Measurements from ENCODE around the gene PHF13. TPM values are rescaled to one million over a fixed set of nuclear protein-coding genes. Genes with fewer than 3 reads are reported as not detected.

Gene PHF13
- total and polyA plus RNA-seq, 4 donors = 1.4 to 8.7 (median 3.8) TPM

DNA sequence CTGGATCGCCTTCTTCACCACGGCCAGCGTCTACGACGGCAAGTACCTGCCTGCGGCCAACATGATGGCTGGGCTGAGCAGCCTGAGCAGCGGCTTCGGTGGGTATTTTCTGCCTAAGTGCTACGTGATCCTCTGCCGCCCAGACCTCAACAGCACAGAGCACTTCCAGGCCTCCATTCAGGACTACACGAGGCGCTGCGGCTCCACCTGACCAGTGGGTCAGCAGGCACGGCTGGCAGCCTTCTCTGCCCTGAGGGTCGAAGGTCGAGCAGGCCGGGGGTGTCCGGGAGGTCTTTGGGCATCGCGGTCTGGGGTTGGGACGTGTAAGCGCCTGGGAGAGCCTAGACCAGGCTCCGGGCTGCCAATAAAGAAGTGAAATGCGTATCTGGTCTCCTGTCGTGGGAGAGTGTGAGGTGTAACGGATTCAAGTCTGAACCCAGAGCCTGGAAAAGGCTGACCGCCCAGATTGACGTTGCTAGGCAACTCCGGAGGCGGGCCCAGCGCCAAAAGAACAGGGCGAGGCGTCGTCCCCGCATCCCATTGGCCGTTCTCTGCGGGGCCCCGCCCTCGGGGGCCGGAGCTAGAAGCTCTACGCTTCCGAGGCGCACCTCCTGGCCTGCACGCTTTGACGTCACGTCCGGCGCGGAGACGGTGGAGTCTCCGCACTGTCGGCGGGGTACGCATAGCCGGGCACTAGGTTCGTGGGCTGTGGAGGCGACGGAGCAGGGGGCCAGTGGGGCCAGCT, 34.0 kb upstream of the PHF13 start, which contains the start of gene ZBTB48 (continued):
- TF ChIP-seq, protein P1, sequence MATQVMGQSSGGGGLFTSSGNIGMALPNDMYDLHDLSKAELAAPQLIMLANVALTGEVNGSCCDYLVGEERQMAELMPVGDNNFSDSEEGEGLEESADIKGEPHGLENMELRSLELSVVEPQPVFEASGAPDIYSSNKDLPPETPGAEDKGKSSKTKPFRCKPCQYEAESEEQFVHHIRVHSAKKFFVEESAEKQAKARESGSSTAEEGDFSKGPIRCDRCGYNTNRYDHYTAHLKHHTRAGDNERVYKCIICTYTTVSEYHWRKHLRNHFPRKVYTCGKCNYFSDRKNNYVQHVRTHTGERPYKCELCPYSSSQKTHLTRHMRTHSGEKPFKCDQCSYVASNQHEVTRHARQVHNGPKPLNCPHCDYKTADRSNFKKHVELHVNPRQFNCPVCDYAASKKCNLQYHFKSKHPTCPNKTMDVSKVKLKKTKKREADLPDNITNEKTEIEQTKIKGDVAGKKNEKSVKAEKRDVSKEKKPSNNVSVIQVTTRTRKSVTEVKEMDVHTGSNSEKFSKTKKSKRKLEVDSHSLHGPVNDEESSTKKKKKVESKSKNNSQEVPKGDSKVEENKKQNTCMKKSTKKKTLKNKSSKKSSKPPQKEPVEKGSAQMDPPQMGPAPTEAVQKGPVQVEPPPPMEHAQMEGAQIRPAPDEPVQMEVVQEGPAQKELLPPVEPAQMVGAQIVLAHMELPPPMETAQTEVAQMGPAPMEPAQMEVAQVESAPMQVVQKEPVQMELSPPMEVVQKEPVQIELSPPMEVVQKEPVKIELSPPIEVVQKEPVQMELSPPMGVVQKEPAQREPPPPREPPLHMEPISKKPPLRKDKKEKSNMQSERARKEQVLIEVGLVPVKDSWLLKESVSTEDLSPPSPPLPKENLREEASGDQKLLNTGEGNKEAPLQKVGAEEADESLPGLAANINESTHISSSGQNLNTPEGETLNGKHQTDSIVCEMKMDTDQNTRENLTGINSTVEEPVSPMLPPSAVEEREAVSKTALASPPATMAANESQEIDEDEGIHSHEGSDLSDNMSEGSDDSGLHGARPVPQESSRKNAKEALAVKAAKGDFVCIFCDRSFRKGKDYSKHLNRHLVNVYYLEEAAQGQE (IDR thresholded peaks at IDR 0.05) = peak; percentile 48

DNA sequence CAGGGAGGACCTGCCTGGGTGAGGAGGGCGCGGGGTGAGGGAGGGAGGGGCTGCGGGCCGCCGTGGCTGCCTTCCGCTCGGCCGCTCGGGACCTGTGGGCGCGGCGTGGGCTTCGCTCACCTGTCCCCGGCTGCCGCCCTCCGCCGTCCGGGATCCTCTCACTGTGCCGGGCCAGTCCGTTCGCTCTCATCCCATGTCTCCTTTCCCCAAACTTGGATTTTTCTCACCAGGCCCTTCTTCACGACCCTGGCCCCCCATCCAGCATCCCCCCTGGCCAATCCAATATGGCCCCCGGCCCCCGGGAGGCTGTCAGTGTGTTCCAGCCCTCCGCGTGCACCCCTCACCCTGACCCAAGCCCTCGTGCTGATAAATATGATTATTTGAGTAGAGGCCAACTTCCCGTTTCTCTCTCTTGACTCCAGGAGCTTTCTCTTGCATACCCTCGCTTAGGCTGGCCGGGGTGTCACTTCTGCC, 33.4 kb upstream of the PHF13 start:
- H3K36me3 ChIP-seq (ENCODE audit: control insufficient read depth in 4 of 4, insufficient read depth in 3 of 4, low read depth in 1 of 4, low read length in 3 of 4) = no peaks in the 10 kb centered on the region
- peaks cover 18 to 50% (median 40%) of the 10 kb centered on the region in 4 donors for H3K4me1 ChIP-seq (ENCODE audit: control insufficient read depth in 4 of 4, insufficient read depth in 4 of 4, low read length in 3 of 4)
- no peak for DNase-seq (ENCODE audit: low spot score)
- H3K9ac ChIP-seq (ENCODE audit: low read depth in 1 of 2, low read length in 2 of 2) = peak overlapping the region; percentile 42 to 72
- H3K4me3 ChIP-seq (ENCODE audit: low read depth in 1 of 3, low read length in 3 of 3) = peak overlapping the region; percentile 71 to 89 (median 75)
- WGBS = under 1% methylated on average over 30 of the region's 30 CpGs
- H3K27ac ChIP-seq (ENCODE audit: low read depth in 1 of 2, low read length in 2 of 2) = peak overlapping the region; percentile 88 to 97
- no peaks in the 10 kb centered on the region for H3K27me3 ChIP-seq (ENCODE audit: control insufficient read depth in 4 of 4, insufficient read depth in 4 of 4, low read length in 3 of 4)
- TF ChIP-seq YY1 (IDR thresholded peaks at IDR 0.05) = peak; percentile 7
- no peak for TF ChIP-seq HNF4A (conservative IDR thresholded peaks at IDR 0.05)
- no peak for TF ChIP-seq FOXA1 (IDR thresholded peaks at IDR 0.05)
- TF ChIP-seq, protein P1 (IDR thresholded peaks at IDR 0.05) = no peak
- TF ChIP-seq NR2F2 (IDR thresholded peaks at IDR 0.05) = no peak
- TF ChIP-seq, protein P2, sequence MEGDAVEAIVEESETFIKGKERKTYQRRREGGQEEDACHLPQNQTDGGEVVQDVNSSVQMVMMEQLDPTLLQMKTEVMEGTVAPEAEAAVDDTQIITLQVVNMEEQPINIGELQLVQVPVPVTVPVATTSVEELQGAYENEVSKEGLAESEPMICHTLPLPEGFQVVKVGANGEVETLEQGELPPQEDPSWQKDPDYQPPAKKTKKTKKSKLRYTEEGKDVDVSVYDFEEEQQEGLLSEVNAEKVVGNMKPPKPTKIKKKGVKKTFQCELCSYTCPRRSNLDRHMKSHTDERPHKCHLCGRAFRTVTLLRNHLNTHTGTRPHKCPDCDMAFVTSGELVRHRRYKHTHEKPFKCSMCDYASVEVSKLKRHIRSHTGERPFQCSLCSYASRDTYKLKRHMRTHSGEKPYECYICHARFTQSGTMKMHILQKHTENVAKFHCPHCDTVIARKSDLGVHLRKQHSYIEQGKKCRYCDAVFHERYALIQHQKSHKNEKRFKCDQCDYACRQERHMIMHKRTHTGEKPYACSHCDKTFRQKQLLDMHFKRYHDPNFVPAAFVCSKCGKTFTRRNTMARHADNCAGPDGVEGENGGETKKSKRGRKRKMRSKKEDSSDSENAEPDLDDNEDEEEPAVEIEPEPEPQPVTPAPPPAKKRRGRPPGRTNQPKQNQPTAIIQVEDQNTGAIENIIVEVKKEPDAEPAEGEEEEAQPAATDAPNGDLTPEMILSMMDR (IDR thresholded peaks at IDR 0.05; ENCODE audit: low read depth, low read length, missing input control) = no peak
- TF ChIP-seq EGR1 (IDR thresholded peaks at IDR 0.05; ENCODE audit: low read depth in 2 of 2) = no peak
- no peak for TF ChIP-seq GABPA (IDR thresholded peaks at IDR 0.05 in 1 of 2, conservative IDR thresholded peaks at IDR 0.05 in 1 of 2)
- TF ChIP-seq, protein P3, sequence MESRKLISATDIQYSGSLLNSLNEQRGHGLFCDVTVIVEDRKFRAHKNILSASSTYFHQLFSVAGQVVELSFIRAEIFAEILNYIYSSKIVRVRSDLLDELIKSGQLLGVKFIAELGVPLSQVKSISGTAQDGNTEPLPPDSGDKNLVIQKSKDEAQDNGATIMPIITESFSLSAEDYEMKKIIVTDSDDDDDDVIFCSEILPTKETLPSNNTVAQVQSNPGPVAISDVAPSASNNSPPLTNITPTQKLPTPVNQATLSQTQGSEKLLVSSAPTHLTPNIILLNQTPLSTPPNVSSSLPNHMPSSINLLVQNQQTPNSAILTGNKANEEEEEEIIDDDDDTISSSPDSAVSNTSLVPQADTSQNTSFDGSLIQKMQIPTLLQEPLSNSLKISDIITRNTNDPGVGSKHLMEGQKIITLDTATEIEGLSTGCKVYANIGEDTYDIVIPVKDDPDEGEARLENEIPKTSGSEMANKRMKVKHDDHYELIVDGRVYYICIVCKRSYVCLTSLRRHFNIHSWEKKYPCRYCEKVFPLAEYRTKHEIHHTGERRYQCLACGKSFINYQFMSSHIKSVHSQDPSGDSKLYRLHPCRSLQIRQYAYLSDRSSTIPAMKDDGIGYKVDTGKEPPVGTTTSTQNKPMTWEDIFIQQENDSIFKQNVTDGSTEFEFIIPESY (IDR thresholded peaks at IDR 0.05) = no peak
- peak; percentile 6 for TF ChIP-seq TAF1 (conservative IDR thresholded peaks at IDR 0.05)
- no peaks in the 10 kb centered on the region for H3K9me3 ChIP-seq (ENCODE audit: control insufficient read depth in 4 of 4, low read length in 3 of 4)

Measured in liver (tissue), 9 donors.